Measurements from ENCODE around the gene NOL4L.
"Not testable (repeated sequence)": the region's sequence is repeated elsewhere in the genome, so short reads cannot be mapped to it uniquely, and the experiment has no call there.

Gene NOL4L

DNA sequence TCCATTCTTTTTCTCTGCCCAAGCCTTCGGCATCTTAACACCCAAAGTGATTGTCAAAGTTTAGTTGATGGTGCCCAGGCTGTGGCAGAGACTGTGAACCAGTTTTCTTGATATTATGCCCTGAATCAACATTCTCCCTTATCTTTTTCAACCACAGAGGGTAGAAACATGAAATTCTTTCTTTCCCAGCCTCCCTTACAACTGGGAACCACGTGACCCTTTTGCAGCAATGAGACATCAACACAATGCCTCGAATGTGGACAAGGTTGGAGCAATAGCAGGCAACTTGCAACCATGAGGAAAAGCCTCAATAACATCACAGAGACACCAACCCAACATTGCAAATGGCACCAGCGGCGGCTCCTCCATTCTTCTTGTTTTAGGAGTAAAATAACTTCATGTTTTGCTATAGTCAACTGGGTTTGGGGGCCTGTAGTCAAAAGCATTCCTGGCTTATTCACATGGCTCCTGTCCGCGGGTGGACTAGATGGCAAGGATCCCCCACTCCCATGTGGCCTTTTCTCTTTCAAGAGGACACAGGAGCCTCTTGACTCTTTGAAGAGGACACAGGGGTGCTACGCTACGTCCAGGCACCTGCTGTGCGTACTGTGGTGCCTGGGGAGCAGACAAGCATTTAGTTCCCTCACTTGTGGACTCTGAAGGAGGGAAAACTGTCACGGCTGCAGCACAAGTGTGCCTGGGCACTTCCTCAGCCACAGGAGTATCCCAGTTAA lies 90.5 kb downstream of the NOL4L start:
- no peak for TF ChIP-seq ZFX (IDR thresholded peaks at IDR 0.05)
- TF ChIP-seq, protein P1, sequence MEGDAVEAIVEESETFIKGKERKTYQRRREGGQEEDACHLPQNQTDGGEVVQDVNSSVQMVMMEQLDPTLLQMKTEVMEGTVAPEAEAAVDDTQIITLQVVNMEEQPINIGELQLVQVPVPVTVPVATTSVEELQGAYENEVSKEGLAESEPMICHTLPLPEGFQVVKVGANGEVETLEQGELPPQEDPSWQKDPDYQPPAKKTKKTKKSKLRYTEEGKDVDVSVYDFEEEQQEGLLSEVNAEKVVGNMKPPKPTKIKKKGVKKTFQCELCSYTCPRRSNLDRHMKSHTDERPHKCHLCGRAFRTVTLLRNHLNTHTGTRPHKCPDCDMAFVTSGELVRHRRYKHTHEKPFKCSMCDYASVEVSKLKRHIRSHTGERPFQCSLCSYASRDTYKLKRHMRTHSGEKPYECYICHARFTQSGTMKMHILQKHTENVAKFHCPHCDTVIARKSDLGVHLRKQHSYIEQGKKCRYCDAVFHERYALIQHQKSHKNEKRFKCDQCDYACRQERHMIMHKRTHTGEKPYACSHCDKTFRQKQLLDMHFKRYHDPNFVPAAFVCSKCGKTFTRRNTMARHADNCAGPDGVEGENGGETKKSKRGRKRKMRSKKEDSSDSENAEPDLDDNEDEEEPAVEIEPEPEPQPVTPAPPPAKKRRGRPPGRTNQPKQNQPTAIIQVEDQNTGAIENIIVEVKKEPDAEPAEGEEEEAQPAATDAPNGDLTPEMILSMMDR (conservative IDR thresholded peaks at IDR 0.05) = no peak
- H3K27ac ChIP-seq = no peak overlapping the region

DNA sequence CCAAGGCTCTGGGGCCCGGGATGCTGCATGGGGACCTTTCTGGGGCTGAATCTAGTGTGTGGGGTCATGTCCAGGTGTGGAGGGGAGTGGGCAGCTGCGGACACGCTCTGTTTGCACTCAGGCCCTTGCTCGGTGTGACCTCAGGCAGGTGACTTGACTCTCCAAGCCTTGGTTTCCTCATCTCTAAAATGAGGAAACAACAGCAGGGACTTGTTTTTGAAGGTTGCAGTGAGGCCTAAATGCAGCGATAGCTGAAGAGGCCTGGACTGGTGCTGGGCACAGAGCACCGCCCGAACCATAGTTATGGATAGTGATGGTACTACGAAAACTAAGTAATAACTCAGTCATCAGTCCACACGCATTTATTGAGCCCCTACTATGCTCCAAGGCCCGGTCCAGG lies 91.8 kb downstream of the NOL4L start:
- TF ChIP-seq ZFX (IDR thresholded peaks at IDR 0.05) = no peak
- TF ChIP-seq, protein P1 (conservative IDR thresholded peaks at IDR 0.05) = no peak
- H3K27ac ChIP-seq = no peak overlapping the region

DNA sequence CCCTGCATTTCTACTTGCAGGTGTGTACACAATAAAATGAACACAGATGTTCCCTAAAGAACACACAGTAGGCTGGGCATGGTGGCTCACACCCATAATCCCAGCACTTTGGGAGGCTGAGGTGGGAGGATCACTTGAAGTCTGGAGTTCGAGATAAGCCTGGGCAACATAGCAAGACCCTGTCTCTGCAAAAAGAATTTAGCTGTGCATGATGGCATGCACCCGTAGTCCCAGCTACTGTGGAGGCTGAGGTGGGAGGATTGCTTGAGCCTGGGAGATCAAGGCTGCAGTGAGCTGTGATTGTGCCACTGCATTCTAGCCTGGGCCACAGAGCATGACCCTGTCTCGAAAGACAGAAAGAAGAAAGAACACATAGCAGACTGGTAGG lies 93.4 kb downstream of the NOL4L start:
- H3K27ac ChIP-seq = not testable (repeated sequence)

DNA sequence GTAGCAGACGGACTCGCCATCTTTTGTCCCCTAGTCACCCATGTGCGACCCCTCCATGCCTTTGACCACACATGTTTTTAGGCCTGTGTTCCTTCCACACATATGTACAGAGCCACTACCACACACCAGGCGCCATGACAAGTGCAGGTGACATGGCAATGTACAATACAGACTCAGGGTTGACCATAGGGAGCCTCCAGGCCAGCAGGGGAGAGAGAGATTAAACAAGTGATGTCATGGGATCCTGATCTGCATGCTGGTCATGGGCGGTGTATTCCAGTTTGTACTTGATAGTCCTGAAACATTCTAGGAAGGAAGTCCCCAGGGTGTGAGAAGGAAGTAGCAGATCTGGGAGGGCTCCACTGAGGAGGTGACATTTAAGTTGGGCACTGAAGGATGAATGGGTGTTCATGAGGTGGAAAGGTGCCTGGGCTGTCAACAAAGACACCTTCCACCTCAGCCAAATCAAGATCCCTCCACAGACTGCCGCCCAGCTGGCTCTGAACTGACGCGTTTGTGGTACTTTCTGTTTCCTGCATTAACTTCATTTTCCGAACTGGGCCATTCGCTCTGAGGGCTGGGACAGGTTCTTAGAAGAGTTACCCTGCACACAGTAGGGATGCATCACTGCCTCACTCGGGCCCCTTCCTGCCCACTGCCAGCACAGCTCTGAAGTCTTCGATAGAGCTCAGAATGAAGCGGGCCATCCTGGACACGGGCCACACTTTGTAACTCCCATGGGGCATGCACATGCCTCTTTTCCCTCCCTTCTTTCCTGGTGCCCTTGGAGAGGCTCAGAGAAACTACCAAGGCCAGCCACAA lies 94.0 kb downstream of the NOL4L start:
- TF ChIP-seq ZFX (IDR thresholded peaks at IDR 0.05) = no peak
- TF ChIP-seq, protein P1 (conservative IDR thresholded peaks at IDR 0.05) = no peak
- H3K27ac ChIP-seq = no peak overlapping the region

DNA sequence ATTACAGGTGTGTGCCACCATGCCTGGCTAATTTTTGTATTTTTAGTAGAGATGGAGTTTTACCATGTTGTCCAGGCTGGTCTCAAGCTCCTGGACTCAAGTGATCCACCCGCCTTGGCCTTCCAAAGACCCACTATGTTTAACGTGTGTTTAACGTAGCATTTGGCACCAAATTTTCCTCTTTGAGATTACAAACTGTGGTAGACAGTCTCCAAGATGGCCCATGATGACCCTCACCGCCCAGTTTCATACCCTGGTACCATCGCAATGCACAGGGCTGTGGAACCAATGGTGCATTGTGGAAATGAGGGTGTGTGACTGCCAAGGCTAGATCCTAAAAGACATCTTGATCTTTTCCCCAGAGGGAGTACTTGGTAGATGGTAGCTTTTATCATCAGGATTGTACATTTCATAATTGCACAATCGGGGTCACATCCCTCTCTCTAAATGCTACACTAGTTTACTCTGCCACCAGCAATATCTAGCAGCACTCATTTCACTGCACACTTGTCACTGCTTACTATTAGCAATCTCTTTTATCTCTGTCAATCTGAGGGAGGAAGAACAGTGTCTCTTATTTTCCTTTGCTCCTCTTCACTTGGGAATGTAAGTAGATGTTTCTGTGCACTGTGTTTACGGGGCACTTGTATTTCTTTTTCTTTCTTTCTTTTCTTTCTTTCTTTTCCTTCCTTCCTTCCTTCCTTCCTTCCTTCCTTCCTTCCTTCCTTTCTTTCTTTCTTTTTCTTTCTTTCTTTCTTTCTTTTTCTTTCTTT lies 96.9 kb downstream of the NOL4L start:
- TF ChIP-seq, protein P1 (conservative IDR thresholded peaks at IDR 0.05) = no peak
- no peak for TF ChIP-seq ZFX (IDR thresholded peaks at IDR 0.05)
- H3K27ac ChIP-seq = no peak overlapping the region

DNA sequence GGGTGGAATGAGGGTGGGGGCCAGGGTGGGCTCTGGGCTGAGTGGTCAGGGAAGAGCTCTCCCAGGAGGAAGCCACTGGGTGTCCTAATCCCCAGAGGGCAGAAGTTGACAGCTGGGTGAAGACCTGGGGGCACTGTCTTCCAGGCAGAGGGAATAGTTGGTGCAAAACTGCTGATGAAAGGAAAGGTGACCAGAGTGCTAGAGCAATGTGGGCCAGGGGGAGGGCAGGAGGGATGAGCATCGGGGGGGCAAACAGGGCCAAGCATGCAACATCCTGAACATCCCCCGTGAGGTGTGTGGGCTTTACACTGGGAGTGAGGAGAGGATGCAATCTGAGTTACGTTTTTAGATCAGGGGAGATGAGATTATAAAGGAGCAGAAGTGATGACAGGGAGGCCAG lies 97.8 kb downstream of the NOL4L start:
- no peak for TF ChIP-seq ZFX (IDR thresholded peaks at IDR 0.05)
- TF ChIP-seq, protein P1 (conservative IDR thresholded peaks at IDR 0.05) = no peak
- H3K27ac ChIP-seq = no peak overlapping the region

DNA sequence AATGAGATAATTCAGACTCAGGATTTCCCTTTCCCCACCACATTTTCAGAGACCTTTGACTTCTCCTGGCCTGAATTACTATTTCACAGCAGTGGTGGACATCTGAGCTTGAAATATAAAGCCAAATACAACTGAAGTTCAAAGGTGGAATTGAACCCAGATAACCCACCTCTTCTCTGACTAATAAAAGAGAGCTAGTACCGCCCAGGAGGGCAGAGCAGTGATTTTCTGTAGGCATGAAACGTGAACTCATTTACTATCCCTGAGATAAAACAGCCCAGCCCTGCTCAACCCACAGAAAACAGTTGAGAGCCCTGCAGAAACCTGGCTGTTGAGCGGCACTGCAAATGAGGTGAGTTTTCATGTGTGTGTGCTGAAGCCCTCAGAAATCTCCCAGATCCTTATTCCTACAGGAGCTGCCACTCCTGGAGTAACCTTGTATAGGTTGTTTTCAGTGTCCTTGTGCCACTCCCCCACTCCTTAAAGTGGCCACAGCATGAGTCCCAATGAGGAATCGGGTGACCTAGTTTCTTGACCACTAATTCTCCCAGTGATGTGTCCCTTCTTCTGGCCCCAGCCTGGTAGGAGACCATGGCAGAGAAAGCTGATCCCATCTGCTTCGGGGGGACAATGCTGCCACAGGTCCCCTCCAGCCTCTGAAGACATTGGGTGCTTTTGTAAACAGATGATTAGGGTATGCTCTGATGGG lies 99.2 kb downstream of the NOL4L start:
- TF ChIP-seq, protein P1 (conservative IDR thresholded peaks at IDR 0.05) = no peak
- no peak overlapping the region for H3K27ac ChIP-seq

Measured in C4-2B (cell line).